ENCODE measurements around the gene LHX3.

LHX3 gene

DNA sequence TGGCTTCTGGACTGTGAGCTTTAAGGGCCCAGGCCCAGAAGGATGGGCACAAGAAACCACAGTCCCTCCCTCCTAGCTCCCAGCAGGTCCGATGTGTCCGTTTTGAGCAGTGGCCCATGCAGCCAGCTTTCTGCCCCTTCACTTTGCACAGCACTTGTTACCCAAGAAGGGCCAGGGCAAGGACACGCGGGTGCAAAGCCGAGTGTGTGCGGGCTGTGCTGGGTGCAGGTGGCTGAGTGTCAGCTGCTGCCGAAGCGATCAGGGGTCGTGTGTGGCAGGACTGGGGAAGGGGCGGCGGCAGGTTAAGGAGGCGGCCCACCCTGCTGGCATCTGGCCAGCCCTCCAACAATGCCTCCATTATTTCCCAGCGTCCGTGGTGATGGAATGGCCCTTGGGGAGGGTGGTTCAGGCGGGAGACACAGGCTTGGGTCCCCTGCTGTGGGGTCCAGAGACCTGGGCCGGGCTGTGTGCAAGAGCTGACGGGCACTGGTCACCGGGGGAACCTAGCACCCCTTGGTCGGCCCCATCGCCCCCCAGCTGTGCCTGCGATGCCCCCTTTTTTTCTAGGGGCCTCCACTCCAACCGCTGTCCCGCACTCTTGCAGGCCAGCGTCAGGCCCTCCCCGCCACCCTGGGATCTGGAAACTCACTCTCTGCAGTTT is 653 bp downstream of the LHX3 start:
- DNase-seq: no peak

DNA sequence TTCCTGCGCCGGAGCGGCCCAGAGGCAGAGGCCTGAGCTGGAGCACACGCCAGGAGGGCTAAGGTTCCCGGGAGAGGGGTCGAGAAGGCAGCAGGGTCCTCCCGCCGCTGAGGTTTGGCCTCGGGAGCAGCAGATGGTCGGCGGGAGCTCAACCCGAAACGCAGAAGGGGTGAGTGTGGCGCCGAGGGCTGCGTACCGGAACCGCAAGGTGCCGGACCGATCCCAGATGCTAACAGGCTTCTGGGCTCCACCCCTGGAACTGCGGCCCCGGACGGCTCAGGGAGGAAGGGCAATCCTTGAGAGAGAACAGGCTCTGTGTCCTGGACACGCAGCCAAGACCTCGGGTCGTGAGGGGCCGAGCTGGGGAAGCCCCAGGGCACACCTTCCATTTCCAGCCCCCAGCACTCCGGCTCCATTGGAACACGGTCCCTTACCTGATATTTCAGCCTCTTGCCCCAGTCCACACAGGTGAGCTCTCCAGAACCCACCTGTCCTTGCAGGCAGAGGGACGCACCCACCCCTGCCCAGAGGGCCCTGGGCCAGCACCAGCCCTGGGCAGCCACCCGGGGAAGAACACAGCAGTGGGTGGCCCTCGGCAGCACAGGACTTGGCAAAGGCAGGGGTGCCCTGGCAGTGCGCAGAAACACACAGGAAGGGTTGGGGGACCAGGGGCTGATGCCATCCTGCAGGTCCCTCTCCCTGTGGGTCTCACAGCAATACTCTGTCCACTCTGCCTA is 1.4 kb downstream of the LHX3 start:
- DNase-seq: no peak

DNA sequence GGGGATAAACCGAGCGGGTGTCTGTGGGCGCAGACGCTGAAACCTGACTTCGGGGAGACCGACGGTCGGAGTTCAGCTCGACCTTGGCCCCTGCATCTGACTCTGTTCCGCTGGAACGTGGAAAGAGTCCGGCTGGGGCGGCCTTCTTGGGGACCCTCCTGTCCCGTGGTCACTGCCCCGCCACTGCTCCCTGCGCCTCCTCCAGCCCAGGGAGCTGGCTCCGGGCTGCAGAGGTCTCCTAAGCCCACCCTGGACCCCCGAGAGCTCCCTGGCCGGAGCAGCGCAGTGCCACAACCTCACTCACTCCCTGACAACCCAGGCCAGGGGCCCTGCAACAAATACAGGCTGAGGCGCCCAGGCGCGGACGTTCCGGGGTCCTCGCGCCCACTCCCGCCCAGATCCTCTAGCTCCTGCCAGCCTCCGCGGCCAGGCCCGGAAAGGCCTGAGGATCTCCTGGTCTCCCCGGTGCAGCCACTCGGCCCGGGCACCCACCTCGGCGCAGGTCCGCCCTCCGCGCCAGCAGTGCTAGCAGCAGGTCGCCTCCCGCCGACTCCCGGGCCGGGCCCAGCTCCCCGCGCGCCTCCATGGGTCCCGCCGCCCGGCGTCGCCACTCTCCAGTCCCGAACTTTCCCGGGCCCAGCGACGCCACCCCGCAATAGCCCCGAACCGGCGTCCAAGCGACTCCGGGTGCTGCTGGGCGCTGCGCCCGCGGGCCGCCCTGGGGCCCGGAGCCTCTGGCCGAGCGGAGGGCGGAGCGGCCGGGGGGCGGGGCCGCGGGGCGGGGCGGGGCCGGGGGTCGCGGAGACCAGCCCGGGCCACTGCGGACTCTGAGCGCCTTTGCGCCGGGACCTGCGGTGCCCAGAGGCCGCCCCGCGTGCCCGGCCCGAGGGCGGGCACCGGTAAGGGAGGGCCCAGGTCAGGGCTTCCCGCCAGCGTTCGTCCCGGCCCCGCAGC is 2.2 kb downstream of the LHX3 start:
- DNase-seq: no peak

DNA sequence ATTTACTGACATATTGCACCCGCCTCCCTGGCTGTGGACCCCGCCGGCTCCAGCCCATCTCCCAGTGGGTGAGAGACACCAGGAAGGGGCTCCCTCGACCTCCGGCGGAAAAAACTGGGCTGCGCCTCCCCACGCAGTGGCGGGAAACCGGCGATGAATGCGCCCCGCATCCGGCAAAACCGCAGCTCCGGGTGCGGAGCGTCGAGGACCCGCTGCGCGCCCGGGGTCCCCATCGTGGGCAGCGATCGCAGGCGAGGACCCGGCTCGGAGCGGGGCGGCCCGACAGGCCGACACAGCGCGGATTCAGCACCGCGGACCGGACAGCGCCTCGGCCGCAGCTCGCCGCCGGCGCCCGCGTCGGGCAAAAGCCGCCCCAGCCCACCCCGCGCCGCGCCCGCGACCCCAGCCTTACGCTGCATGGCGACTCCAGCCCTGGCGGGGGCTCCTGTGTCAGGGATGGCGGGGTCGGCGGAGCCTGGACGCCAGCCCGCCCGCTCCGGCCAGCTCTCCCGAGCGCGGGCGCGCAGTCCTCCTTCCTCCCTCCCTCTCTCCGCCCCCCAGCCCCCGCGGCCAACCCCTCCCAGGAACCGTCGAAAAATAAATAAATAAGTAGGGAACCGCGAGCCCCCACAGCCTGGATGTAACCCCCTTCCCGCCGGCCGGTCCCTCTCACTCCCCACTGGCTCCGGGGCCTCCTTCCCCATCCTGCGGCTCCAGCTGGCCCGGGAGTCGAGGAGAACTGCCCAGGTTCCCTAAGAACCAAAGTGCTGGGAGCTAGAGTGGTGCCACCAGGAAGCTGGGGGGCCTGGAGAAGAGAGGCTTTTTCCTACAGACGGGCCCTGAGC is 3.1 kb downstream of the LHX3 start:
- no peak for DNase-seq

DNA sequence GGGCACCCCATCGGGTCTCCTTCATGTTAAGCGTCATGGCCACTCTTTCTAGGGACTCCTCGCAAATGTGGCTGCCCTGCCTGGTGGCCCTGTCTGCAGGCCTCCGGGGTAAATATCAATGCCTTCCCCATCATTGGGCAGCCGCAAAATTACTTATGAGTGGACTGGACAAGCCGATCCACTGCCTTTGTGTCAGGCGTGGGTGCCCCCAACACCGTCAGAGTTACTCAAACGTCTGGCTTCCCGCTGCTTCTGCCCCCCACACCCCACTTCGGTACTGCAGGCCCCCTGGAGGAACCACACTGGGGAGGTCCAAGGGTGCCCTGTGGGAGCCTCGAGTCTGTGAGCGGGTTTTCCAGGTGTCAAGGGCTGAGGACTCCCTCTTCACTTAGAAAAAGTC is 3.8 kb downstream of the LHX3 start:
- DNase-seq: no peak

DNA sequence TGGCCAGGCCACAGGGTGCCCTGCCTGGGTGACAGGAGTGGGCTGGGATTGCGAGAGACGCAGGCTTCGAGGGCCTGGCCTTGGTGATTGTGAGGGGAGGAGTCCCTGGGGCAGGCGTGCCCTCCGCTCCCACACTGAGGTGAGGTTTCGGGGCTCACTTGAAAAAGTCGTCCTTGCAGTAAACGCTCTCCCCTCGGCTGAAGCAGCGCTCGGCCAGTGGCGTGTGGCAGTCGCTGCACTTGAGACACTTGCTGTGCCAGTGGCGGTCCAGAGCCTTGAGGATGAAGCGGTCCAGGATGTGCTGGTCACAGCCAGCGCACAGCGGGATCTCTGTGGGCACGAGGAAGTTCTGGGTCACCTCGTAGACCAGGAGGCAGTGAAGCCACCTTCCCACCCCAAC is 4.5 kb downstream of the LHX3 start:
- DNase-seq: no peak

DNA sequence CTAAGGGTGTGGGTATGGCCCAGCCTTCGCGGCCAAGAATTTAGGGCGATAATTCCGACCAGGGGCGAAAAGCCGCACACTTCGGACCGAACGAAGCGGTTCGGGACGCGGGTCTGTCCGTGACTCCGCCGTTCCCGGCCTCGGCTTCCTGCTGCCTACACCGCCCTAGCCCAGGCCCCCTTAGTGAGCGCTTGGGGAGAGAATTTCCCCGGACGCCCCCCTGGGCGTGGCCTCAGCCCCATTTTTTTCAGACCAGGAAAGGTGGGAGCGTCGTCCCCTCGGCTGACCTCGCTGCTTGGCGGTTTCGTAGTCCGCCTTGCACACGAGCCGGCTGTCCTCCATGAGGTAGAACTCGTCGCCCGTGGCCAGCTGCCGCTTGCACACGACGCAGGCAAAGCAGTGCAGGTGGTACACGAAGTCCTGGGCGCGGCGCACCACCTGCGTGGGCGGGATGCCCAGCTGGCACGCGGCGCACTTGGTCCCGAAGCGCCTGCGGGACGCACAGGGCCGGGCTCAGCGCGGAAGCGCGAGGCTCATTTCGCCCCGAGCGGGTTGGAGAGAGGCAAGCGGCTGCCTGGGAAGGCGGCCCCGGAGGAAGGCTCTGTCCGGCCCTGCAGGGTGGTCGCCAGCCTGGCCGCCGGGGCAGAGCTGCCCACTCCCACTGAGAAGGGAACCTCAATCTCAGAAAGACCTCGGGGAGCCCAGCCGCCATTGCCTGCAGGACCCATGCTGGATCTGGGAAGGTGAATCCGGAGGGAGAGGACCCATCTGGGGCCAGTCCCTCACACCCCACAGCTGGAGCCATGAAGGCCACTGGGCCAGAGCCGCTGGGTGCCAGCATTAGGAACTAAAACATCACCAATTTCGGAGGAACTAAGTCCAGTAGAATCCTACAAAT is 5.3 kb downstream of the LHX3 start:
- no peak for DNase-seq

DNA sequence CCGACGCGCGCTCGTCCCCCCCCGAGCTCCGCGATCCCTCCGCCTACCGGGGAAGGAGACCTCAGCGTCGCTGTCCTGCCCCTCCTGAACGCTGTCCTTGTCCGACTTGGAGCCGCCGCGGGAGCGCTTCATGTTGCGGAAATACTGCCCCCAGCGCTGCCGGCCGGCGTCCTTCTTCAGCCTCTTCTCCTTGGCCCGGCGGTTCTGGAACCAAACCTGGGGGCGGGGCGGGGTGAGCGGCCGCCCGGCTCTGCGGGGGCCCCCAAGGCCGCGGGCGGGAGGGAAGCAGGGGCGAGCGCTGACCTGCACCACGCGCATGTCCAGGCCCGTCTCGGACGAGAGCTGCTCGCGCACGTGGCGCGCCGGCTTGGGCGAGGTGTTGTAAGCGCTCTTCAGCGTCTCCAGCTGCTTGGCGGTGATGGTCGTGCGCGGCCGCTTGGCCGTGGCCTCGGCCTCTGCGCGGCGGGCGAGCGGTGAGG is 6.3 kb downstream of the LHX3 start:
- no peak for DNase-seq

DNA sequence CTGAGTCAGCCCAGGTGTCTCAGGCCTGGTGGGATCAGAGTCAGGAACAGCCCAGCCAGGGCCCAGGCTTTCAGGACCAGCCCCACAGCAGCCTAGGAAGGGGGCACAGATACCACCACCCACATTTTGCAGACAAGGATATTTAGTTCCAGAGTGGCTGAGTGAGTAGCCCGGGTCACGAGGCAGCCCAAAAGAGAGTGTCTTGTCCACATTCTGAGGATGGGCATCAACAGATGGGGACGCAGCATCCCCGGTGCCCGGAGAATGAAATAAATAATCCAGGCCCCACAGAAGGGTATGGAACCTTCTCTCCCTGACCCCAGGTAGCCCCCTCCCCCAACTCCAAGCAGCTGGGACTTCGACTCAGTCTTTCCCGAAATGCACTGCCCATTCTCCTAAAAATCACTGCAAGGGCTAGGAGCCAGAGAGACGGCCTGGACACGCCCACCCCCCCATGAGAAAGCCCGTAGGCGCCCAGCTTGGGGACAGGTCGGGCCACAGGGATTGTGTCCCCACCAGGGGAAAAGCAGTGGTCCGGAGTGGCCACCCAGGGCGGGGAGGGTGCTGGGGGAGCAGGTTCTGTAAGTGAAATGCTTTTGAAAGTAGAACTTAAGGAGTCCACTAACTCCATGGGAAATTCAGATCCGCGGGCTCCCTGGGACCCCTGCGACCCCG is 6.9 kb downstream of the LHX3 start:
- no peak for DNase-seq

DNA sequence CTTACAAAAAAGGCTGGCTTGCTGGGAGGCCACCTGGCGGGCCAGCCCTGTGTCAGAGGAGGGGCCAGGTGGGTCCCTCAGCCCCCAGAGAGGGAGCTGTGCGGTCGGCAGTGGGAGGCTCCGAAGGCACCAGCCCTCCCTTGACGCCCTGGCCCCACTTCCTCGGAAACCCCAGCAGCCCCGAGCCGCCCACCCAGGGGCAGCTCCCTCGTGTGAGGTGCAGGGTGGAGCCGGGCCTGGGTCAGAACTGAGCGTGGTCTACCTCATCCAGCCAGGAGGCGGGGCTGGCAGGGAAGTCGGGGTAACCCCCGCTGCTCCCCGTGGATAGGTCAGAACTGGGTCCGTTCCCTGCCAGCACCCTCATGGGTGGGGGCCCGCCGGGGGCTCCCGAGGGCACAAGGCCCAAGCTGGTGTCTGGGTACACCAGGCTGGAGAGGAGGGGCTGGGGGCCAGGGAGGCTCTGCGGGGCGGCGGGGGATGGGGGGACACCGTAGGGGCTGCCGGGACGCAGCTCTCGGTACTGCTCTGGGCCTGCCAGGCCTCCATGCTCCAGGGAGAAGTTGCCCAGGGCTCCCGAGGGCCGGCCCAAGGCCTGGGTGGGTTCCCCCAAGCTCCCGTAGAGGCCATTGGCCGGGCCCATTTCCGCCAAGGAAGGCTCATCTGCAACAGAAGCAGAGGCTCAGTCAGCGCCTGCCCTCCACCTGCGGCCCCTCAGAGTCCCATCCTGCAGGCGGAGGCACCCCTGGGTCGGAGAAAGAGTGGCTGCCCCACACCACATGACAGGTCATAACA is 7.6 kb downstream of the LHX3 start:
- no peak for DNase-seq

DNA sequence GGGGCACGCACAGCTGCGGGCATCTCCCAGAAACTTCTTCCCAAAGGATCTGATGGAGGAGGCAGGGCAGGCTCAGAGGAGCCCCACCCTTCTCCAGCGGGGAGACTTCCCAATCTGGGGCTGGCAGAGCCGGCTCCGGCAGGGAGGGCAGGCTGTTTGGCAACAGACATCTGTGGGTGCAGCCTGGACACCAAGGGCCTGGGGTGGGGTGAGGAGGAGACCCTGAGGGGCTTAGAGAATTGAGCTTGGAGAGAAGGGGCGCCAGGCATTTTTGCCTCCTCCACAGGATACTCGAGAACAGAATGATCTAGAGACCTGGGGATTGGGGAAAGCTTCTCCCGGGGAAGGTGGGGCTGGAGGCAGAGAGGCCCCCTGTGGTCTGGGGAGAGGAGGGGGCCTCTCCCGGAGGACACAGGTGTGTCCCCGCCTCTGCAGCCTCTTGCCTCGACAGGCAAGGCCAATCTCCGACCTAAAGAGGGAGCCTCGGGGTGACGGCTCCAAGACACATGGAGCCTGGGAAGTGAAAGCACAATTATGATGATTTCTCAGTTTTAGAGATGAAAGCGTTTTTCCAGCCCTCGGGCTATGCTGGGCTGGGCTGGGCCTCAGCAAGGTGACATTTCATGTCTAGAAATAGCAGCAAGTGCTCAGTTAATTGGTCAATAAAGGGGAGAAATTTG is 8.4 kb downstream of the LHX3 start:
- no peak for DNase-seq

DNA sequence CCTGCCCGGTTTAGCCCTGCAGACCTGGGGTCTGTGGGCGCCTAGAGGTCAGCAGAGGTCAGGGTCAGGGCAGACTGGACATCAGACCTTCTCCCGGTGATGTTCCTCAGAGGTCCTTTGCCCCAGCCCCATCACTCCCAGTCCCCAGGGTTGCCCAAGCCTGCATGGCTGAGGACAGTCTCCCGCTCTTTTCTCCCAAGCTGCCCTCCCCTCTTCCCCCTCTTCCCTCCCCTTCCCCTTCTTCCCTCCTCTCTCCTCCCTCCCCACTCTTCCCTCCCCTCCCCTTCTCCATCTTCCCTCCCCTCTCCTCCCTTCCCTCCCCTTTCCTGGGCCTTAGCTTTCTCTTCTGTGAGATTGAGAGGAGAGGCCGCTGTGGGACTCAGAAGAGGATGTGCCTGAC is 10.4 kb downstream of the LHX3 start:
- DNase-seq: no peak

DNA sequence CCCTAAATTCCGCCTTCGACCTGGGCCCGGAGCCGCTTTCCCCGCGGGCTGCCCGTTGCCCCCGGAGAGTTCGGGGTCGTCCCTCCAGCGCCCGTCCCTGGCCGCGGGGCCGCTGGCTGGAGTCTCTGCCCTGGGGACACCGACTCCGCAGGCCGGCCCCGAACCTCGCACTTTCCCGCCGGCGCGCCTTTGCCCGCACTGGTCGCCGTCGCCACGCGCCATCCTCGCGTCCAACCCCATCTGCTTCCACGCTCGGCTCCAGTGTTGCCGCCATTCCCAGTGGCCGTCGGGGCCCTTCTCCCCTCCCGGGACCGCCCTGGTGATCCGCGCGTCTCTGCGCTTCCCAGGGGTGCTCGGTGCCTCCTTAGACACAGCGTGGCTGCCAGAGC is 11.0 kb downstream of the LHX3 start:
- DNase-seq: no peak

DNA sequence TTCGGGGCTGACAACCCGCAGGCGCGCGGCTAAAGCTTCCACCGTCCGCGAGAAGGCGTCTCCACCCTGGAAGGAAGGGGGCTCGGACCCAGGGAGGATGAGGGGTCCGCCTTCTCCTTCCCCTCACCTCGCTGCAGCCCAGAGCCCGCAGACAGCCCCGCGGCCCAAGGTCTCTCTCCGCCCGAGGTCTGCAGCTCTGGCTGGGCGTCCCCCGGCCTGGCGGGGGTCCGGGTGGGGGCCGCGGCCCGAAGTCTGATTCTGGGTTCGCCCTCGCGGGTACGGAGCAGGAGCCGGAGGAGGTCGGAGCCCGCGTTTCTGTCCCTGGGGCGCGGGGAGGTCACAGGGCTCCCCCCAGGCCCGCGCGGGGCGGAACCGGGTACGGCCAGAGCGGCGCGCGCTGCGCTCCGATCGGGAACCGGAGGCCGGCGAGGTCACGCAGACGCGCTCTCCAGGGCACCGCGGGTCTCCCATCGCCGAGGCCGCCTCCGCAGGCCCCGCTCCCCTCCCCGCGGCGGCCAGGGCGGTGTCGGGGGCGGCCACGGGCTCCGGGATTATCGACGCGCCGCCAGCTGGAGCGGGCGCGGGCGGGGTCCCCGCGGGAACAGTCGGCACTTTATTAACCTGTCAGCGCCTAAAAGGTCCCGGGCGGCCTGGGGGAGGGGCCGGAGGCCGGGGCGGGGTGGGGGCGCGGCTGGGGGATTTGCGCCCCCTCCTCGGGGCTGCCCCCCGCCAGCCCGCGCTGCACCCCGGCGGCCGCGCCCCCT is 11.6 kb downstream of the LHX3 start:
- DNase-seq: no peak

DNA sequence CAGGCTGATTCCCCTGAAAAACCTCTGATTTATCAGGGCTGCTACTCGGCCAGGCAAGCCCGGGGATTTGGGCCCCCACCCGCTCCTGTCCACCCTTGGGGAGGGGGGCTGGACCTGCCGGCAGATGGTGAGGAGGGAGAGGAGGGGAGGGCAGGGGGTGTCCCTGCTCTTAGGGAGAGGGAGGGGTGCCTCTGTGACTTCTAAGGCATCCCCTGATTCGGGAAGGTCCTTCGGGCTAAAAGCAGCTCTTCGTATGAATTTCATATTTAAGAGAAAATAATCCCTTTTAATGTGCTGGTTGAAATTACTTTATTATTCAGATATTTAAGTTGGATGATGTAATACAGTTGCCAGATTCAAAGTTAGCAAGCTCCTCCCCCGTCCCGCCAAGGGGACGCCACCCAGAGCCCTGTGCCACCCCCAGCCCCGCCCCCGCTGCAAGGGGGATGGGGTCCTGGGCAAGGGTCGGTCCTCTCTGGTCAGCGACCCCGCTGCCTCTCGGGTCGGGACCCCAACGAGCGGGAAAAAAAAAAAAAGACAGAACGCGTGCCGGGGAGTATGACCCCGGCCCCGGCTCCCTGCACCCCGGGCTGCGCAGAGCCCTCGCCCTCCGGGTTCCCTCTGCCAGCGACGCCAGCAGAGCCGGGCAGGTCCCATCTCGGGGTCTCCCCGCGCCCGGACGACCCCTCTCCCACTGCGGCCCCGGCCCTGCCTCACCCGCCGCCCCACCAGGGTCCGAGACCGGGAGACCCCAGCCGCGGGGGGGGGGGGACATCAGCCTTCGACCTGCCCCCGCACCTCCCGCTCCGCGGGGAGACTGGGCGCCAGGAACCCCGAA is 12.4 kb downstream of the LHX3 start:
- DNase-seq: no peak

DNA sequence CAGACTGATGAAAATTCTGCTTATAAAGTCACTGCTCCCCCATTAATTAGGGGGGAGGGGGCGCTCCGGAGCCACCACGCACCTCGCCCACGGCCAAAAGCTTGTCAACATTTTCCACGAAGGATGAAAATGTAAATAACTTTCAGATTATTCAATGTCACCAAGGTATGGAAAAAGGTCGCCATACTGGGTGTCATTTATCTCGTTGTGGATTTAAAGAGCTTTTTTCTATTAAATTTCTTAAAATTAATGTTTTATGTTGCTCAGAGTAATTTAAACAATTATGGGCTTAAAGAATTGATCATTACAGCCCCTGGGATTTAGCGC is 13.0 kb downstream of the LHX3 start:
- DNase-seq: no peak

DNA sequence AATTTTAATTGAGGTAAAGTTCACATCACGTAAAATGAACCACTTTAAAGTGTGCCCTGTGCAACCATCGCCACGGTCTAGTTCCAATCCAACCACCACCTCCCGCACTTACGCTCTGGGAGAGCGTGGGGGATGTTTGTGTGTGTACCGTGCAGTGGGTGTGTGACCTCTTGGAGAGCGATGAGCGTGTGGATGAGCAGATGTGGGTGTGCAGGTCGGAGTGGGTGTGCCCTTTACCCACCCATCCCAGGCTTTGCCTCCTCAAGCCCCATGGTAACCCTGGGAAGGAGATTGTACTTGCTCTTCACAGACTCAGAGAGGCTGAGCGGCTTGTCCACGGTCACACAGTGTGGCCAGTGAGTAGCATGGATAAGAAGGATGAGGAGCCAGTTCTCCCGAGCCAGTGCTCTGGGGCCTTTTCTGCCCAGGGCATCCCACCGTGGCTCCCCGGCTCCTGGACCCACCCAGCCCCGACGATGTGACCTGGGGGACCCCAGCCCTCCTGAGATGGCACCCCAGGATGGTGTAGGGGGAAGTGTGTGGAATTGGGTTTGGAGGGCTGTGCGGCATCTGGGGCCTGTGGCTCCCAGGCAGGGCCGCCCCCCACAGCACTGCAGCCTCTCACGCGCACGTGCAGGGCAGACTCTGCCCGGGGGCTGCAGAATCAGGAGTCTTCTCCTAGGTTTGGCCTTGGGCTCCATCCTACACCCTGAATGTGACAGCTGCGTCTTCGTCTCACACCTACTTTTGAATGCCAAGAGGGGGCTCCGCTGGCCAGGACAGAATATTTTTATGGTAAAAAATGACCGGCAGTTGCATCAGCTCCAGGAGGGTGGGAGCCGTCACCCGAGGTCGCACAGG is 13.6 kb downstream of the LHX3 start:
- no peak for DNase-seq

All from NCI-H345 (cell line).